GM18526 (cell line): ENCODE measurements around the gene ALPP.

Source experiments
- POLR2A ChIP-seq: IDR thresholded peaks from 3 replicates; pipeline ENCODE4 v1.6.1; 2011; ENCODE audit not compliant: insufficient read length; ENCODE audit errors: extremely low read depth

The ALPP gene

DNA sequence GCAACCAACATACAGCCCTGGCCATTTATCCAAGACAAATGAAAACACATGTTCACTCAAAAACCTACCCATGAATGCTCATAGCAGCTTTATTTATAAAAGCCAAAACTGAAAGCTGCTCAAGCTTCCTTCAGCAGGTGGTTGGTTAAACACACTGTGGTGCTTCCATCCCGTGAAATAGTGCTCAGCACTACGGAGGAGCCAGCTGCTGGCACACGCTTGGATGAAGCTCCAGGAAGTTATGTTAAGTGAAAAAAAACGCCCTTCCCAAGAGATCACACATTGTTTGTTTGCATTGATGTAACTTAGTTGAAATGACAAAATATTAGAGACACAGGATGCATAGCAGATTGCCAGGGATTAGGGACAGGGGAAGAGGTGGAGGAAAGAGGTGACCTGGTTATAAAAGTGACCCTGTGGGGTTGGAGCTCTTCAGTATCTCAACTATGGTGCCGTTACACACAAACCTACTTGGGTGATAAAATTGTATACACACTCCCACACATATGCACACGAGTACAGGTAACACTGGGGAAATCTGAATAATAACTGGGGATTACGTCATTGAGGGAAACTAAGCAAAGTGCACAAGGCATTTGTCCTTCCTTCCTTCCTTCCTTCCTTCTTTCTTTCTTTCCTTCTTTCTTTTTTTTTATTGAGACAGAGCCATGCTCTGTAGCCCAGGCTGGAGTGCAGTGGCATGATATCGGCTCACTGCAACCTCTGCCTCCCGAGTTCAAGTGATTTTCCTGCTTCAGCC lies 21.9 kb downstream of the ALPP start:
- no peak for TF ChIP-seq POLR2A

DNA sequence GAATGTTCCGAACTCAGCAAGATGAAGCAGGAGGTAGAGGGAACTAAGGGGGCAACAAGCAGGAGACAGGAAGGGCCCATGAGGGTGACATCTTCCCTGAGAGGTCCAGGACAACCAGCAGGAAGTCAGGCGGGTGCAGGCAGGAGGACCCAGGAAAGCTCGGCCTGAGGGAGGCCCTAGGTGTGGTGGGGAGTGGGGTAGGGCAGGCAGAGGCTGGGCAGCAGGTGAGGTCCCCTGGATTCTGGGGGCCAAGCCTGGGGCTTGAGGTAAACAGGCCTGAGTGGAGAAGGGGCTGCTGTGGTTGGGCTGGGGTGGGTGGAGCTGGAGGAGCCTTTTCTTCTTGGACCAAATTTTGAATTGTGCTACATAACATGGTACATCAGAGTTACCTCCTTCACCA lies 24.0 kb downstream of the ALPP start:
- no peak for TF ChIP-seq POLR2A

DNA sequence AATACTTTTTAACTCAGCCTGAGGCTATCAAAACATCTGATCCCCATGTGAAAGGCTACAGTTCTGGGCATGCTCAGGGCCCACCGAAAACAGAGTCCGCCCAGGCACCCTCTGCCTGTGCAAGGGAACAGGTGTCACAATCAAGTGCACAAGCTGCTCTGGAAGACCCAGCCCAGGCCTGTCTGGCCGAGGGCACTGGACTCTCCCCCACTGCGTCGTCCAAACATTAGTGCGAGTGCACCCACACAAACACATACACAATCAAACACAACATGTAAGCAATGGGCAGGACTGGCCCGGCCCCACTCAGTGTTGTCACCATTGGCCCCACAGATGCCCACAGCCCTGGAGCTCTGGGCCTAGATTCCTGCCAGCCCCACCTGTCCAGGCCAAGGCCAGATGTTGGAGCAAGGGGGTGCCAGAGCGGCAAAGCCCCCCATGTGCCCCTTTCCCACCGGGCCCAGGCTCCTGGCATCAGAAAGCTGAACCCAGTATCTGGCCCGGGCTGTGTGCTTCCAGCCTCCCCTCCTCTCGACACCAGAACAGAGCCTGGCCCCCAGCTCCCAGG lies 27.5 kb downstream of the ALPP start:
- no peak for TF ChIP-seq POLR2A

DNA sequence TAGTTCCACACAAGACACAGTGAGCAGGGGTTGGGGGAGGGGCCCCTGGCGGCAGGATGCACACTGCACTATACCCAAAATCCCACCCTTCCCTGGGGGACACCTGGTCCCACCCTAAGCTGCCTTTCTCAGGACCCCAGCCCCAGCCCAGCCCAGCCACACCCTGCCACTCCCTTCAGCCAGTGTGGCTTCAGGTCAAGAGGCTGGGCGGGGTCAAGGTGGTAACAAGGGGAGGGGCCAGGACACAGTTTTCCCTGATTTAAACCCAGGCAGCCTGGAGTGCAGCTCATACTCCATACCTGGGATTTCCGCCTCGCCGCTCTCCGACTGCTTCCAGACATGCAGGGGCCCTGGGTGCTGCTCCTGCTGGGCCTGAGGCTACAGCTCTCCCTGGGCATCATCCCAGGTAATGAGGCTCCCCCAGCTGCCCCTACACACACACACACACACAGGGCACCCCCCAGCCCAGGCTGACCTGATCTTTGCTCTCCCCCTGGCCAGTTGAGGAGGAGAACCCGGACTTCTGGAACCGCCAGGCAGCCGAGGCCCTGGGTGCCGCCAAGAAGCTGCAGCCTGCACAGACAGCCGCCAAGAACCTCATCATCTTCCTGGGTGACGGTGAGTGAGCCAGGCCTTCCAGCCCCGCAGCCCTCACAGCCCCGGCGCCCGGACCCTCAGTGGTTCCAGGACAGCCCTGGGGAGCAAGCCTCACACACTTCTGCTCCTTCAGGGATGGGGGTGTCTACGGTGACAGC lies 28.2 kb downstream of the ALPP start, which contains the start of gene ALPG:
Gene ALPG (plus strand): TSS at position 289 of the 755 bp plus-strand sequence. CDS start 51 bp downstream, at position 340.
- TF ChIP-seq POLR2A: no peak

DNA sequence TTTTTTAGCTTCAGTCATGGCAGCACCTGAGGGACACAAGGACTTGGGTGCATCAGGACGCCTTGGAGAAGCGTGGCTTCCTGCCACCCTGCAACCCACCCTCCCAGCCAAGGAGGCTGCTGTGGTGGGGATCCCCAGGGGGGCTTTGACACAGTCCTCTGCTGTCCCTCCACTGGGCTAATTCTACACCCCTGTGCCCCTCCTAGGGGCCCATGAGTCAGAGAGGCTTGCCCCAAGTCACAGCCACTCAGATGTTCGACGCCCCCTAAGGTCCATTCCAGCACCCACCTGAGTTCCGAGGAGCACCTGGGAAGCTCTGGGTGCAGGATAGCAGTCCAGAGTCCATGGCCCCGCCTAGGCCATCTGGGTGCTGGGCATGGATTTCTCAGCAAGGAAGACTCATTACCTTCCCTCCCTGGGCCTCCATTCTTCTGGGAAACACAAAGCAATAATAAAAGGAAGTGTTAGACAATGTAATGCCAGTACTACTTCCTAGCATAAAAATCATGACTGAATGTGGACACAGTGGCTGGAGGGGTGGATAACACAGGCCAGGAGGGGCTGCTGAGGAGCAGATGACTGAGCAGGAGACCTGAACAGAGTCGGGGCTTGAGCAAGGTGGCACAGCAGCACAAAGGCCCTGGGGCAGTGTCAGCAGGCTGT lies 31.8 kb downstream of the ALPP start:
- TF ChIP-seq POLR2A: no peak

DNA sequence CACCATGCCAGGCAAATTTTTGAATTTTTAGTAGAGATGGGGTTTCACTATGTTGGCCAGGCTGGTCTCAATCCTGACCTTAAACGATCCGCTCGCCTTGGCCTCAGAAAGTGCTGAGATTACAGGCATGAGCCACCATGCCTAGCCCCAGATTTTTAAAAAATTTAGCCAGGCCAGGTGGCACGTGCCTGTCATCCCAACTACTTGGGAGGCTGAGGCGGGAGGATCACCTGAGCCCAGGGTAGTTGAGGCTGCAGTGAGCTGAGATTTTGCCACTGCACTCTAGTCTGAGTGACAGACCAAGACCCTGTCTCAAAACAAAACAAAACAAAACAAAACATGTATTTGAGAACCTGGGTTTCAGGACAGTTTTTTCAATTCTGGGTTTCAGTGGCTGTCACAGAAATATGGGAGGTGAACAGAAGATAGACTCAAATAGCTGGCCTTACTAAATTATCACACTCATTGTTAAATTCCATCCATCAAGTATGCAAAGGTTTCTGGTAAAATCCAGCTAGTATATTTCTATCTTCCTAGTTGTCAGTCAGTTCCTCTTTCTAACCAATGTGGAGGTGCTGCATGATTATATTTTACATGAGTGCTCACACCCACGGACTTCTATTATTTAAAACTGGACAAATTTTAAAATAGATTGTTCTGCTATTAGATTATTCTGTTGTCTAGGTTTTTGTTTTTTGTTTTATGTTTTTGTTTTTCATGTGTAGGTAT lies 33.5 kb downstream of the ALPP start:
- no peak for TF ChIP-seq POLR2A

DNA sequence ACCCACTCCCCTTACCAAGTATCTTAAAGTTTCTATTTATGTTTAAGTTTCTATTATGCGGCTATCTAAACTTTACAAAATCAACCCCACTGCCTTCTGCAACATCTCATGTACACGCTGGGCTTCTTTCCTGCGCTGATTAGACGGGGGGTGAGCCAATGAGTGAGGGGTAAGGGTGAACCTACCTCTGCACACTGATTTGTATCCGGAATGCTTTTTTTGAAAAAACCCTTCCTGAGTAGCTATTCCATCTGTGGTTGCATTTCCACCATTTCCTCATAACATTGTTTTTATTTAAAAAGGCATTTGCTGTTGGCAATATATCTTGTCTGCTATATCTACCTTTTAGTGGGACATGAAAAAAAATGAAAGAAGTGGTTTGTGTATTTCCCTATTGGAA lies 34.4 kb downstream of the ALPP start:
- TF ChIP-seq POLR2A: no peak

DNA sequence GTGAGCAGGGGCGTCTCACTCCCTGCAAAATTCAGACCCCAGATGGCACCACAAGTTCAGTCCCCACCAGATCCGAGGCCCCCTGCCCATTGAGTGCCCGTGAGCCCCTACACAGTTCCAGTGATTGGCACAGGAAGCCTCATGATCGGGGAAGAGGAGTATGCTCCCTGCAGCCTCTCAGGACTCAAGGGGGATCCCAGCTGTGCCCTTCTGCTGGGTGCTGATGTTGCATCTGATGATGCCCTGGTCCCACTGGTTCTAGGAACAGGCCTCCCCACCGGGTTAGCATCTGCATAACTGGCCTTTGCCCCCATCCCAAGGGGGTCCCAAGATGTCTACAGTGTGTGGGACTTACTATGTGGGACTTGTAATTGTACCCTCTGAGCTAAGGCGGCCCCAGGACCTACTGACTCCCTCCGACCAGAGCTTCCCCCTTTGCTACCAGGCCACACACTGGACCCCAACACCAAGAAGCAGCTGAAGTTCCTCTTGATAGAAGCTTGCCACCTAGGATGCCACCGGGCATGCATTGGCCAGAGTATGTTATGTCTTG lies 36.7 kb downstream of the ALPP start:
- no peak for TF ChIP-seq POLR2A

DNA sequence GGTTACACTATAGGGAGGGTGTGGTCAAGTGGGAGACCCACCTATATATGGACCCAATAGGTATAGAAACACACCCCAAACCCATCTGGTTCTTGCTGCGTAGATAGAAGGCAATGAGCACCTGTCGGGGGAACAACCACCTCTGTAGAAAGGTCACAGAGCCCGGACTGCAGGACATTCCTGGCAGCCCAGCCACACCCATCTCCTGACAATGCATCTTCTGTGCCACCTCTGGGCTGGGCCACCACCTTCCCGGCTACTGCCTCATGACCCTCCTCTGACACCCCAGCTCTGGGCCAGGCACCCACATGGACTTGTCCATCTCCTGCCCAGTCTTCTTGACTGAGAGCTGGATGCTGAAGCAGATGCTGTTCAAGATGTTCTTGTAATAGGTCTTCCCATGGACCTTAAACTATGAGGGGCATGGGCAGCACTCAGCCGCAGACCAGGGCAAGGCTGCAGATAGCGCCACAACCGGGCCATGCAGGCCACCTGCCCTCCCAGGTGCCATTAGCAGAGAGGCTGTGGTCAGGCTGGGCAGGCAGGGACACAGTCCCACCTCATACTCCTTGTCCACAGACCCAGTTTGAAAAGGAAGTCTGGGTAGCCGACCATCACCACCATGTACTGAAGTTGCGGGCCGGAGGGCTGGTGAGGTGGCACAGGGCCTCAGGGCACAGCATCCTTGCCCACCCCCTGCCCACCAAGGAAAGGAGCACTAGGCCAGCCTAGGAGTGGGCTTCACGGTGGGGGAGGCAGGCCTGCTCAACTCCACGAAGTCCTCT lies 37.4 kb downstream of the ALPP start:
- no peak for TF ChIP-seq POLR2A

DNA sequence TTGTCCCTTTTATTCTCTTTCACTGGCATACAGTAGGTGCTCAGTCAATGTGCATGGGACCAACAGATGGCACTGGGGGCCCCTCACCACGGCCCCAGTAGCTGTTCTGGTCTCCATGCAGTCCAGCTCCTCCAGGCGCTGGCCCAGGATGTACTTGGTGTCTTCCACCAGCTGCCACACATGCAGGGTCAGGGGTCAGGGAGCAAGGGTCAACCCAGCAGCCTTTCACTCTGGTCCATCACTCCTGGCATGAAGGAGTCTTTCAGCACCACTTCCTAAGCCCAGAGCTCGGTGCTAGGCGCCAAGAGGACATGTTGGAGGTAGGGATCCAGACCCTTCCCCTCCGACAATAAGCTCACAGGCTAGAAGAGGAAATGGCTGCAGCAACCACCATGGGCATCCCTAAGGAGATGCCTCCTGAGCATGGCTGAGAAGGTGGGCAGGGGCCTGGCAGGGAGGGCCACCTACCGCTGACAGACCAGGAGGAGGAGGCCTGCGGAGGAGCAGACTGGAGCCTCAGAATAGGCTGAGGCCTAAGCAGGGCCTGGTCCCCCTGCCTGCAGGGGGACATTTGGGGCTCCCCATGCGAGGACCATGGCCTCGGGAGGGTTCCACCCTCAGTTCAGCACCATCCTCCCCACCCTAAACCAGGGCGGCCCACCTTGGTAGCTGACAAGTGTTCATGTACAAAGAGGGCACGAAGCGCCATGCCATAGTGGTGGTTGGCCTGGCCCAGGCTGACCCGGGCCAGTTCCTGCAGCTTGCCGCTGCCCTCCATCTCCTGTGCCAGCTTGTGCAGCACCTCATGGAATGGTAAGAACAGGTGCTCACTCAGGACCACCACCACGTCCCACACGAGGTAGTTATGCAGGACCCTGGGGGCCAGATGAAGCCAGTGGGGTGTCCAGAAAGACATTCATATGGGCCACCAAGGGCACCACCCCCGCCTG lies 38.2 kb downstream of the ALPP start:
- no peak for TF ChIP-seq POLR2A

DNA sequence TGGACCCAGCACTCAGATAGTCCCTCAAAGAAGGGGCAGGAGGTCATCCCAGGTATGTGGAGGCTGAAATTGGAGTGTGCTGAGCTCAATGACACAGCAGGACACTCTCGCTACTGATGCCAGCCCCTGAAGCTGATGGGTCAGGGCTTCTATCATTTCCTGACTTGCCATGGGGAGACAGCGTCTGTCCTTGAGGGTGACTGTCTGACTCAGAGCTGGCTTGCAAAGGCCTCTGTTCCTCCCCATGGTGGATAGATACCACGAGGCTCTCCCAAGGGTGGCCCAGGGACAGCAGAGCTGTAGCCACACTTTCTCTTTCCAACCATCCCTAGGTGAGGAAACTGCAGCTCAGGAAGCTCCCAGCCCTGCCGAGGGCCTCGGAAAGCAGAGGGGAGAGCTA lies 38.9 kb downstream of the ALPP start:
- no peak for TF ChIP-seq POLR2A

DNA sequence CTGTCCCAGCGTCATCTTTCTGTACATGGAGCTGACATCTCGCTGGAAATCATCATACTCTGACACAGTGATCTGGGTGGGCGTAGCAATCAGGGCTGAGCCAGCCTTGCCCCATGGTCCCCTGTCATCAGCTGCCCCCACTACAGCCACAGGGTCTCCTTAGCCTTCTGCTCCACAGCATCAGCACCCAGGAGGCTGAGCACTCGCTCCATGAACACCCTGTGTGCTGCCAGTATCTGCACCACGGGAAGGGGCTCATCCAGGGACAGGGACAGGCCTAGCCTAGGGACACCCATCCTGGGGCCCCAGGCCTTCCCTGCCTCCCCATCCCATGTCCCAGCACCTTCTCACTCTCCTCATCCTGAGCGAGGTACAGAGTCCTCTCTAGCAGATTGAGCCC lies 39.5 kb downstream of the ALPP start:
- no peak for TF ChIP-seq POLR2A

DNA sequence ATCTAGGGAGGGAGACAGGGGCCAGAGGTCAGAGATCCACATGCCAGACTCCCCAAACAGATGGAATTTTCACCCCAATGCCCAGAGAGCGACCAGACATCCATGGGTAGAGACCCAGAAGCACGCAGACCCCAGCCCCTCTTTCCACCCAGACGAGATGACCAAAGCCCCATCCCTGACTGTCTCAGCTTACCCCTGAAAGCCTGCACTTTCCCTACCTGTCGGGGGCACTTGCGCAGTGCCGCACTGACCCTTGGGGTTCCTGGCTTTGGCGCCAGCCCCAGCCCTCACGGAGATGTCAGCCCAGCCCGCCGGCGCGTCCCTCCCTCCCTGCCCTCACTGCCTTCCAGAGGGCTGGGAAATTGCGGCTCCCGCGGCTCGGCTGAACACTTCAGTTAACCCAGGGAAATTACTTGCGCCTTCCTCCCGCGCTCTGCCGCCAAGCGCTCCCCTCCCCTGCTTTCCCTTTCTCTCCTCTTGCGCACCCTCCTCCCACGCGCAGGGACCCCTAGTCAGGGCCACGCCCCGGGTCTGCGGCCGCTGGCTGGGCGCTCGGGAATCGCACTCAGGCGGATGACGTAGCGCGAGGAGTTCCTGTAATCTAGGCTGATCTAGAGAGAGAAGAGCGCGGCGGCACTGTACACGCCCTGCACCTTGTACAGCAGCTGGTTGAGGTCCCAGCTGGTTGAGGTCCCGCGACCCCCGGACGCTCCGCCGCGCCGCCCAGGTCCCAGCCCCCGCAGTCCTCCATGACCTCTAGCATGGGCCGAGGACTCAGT lies 40.1 kb downstream of the ALPP start:
- TF ChIP-seq POLR2A: no peak
